OCI-LY7 (cell line): Measurements from ENCODE around the gene IGFL4. TPM values are rescaled to one million over a fixed set of nuclear protein-coding genes. Genes with fewer than 3 reads are reported as not detected.
A peak's percentile ranks its signal among the peaks of the same experiment; 100 is the strongest.

Experiments used
- BruUV-seq: library from RNA; stranded (reverse); fragments of 400-500 nt; replicated peaks from 2 replicates; lab custom pipeline; 2021; lab: Mats Ljungman, UMichigan
- CTCF ChIA-PET: fragments of 300-600 bp; sonication (Branson Sonifier 250); formaldehyde crosslinking; loops from one replicate; lab custom pipeline; 2022; ENCODE audit warnings: antibody characterized with exemption; ENCODE audit not compliant: unreplicated experiment; lab: Charles Lee
- POLR2A ChIA-PET: fragments of 300-600 bp; sonication (Branson Sonifier 250); formaldehyde crosslinking; loops from one replicate; lab custom pipeline; 2022; ENCODE audit warnings: antibody characterized with exemption; lab: Charles Lee
- DNase-seq: peaks from one replicate; pipeline ENCODE4 v3.0.0-alpha.2; 2015; ENCODE audit warnings: low spot score
- H2AFZ ChIP-seq: fragments of 200-600 bp; sonication (generic), shearing (Covaris generic); 2 replicates; pipeline ENCODE4 v1.6.1; 2014; ENCODE audit warnings: mild to moderate bottlenecking, antibody characterized with exemption, low read length, moderate library complexity
- H3K27ac ChIP-seq: fragments of 200-600 bp; sonication (generic); 2 replicates; pipeline ENCODE4 v1.5.1; 2014; ENCODE audit warnings: mixed run types, low read depth, mild to moderate bottlenecking, moderate library complexity, low read length, inconsistent platforms; ENCODE audit not compliant: poor library complexity, severe bottlenecking
- H3K36me3 ChIP-seq: fragments of 200-600 bp; sonication (generic); 2 replicates; pipeline ENCODE4 v1.6.1; 2014; ENCODE audit warnings: mild to moderate bottlenecking, antibody characterized with exemption, low read length, moderate library complexity, mixed read lengths; ENCODE audit not compliant: insufficient read depth
- H3K4me1 ChIP-seq: fragments of 200-600 bp; sonication (generic); 2 replicates; pipeline ENCODE4 v1.5.1; 2014; ENCODE audit warnings: mild to moderate bottlenecking, low read length; ENCODE audit not compliant: insufficient read depth, poor library complexity, severe bottlenecking
- H3K4me2 ChIP-seq: fragments of 200-600 bp; sonication (generic); 2 replicates; pipeline ENCODE4 v1.6.1; 2014; ENCODE audit warnings: mild to moderate bottlenecking, low read length
- H3K4me3 ChIP-seq: fragments of 200-600 bp; sonication (generic); 2 replicates; pipeline ENCODE4 v1.5.1; 2014; ENCODE audit warnings: mild to moderate bottlenecking, low read depth, low read length; ENCODE audit not compliant: poor library complexity, severe bottlenecking
- H3K79me2 ChIP-seq: fragments of 200-600 bp; sonication (generic); 2 replicates; pipeline ENCODE4 v1.6.1; 2016; ENCODE audit warnings: low read depth, mild to moderate bottlenecking, low read length, moderate library complexity, mixed read lengths; ENCODE audit not compliant: insufficient read depth
- H3K9me2 ChIP-seq: fragments of 200-600 bp; sonication (generic); 2 replicates; pipeline ENCODE4 v1.6.1; 2016; ENCODE audit warnings: mild to moderate bottlenecking, low read length, mixed read lengths; ENCODE audit not compliant: insufficient read depth
- H3K9me3 ChIP-seq: fragments of 200-600 bp; sonication (generic); 2 replicates; pipeline ENCODE4 v1.6.1; 2014; ENCODE audit warnings: mild to moderate bottlenecking, mixed run types, low read length, mixed read lengths
- H4K20me1 ChIP-seq: fragments of 200-600 bp; sonication (generic); 2 replicates; pipeline ENCODE4 v1.6.1; 2014; ENCODE audit warnings: mild to moderate bottlenecking, antibody characterized with exemption, low read length, moderate library complexity, mixed read lengths; ENCODE audit not compliant: insufficient read depth
- EZH2phosphoT487 ChIP-seq: fragments of 200-600 bp; sonication (generic); IDR thresholded peaks from 2 replicates; pipeline ENCODE4 v1.6.1; 2018; ENCODE audit warnings: low read depth, borderline replicate concordance, mild to moderate bottlenecking, mixed run types, antibody characterized with exemption, low read length, moderate library complexity, mixed read lengths
- intact Hi-C: fragments of 100-400 bp; cut with micrococcal nuclease; formaldehyde crosslinking; loops from one replicate; pipeline ENCODE4 v1.10.0; 2022; ENCODE audit not compliant: unreplicated experiment
- total RNA-seq, 2 experiments: library from RNA; depleted of rRNA in 1 of 2; stranded (reverse); fragments of >200 nt in 1 of 2; shearing (Covaris generic) in 1 of 2; gene quantifications; 2 replicates each; pipeline ENCODE4 v1.2.3, GENCODE V29; 2014 to 2022
- TF ChIP-seq, protein P1 (sequence below): fragments of 200-600 bp; sonication (generic); conservative IDR thresholded peaks from 2 replicates; pipeline ENCODE4 v1.5.1; 2014; ENCODE audit warnings: mild to moderate bottlenecking, antibody characterized with exemption, low read length, moderate library complexity, mixed read lengths

Gene IGFL4
- total RNA-seq, 2 experiments from 2014 or later: not detected

DNA sequence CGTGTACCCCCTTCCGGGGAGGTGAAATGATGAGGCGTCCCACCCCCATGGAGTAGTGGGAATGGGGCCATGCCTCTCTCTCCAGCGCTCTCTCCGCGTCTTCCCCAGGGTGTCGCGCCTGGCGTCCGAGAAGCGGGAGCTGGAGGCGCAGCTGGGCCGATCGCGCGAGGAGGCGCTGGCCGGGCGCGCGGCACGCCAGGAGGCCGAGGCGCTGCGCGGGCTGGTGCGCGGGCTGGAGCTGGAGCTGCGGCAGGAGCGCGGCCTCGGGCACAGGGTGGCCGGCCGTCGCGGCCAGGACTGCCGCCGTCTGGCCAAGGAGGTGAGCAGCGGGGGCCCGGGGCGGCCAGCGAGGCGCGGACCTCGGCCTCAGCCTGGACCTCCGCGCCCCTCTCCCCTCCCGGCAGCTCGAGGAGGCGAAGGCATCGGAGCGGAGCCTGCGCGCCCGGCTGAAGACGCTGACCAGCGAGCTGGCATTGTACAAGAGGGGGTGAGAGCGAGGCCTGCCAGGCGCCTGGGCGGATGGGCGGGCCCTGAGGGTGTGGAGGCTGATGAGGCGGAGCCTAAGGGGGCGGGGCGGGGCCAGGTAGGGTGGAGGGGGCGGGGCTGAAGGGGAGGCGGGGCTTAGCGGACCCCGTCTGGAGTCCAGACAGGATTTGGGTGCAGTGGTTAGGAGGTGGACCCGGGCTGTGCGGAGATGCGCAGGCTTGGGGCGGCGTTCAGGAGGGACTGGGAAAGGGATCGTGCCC, 25.7 kb downstream of the IGFL4 start:
- Histone ChIP-seq H3K36me3 (peaks cover 2% of the 10 kb centered on the region; the same call in 1 of the 2 replicates), H3K4me3 (no peak overlapping the region), H3K27ac (no peak overlapping the region), H3K79me2 (no peaks in the 10 kb centered on the region), H3K9me2 (no peaks in the 10 kb centered on the region), H4K20me1 (no peaks in the 10 kb centered on the region), H3K4me2 (no peak overlapping the region), H3K4me1 (peaks cover 13% of the 10 kb centered on the region), H3K9me3 (no peaks in the 10 kb centered on the region), H2AFZ (no peak overlapping the region)
- no TSS peak for BruUV-seq
- CTCF ChIA-PET: no interaction called here
- TF ChIP-seq EZH2phosphoT487: no peak
- TF ChIP-seq, protein P1, sequence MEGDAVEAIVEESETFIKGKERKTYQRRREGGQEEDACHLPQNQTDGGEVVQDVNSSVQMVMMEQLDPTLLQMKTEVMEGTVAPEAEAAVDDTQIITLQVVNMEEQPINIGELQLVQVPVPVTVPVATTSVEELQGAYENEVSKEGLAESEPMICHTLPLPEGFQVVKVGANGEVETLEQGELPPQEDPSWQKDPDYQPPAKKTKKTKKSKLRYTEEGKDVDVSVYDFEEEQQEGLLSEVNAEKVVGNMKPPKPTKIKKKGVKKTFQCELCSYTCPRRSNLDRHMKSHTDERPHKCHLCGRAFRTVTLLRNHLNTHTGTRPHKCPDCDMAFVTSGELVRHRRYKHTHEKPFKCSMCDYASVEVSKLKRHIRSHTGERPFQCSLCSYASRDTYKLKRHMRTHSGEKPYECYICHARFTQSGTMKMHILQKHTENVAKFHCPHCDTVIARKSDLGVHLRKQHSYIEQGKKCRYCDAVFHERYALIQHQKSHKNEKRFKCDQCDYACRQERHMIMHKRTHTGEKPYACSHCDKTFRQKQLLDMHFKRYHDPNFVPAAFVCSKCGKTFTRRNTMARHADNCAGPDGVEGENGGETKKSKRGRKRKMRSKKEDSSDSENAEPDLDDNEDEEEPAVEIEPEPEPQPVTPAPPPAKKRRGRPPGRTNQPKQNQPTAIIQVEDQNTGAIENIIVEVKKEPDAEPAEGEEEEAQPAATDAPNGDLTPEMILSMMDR: no peak
- POLR2A ChIA-PET: no interaction called here
- peak; percentile 38 for DNase-seq
- intact Hi-C loops: no loop called here

- DNase-seq: no peak
- intact Hi-C loops: no loop called here
- POLR2A ChIA-PET: no interaction called here
- H3K9me3 ChIP-seq: no peaks in the 10 kb centered on the region
- CTCF ChIA-PET: no interaction called here
- TF ChIP-seq EZH2phosphoT487: no peak
- TF ChIP-seq, protein P1: no peak
- no TSS peak for BruUV-seq
- H3K9me2 ChIP-seq: no peaks in the 10 kb centered on the region
- H3K4me3 ChIP-seq: no peak overlapping the region
- no peak overlapping the region for H3K4me2 ChIP-seq
- peaks cover 2% of the 10 kb centered on the region; the same call in 1 of the 2 replicates for H3K36me3 ChIP-seq
- no peak overlapping the region for H2AFZ ChIP-seq
- H3K4me1 ChIP-seq: peaks cover 13% of the 10 kb centered on the region
- H4K20me1 ChIP-seq: no peaks in the 10 kb centered on the region
- no peaks in the 10 kb centered on the region for H3K79me2 ChIP-seq
- no peak overlapping the region for H3K27ac ChIP-seq
Measured at GRCh38 chr19:46014534-46014933, 26.3 kb downstream of the IGFL4 start.
